ENCODE data around the gene JARID2.

JARID2 gene

GRCh38 chr6:15493437-15494168 is 247.7 kb downstream of the JARID2 start:
- DNase-seq (ENCODE audit: low read depth), result no peak

GRCh38 chr6:15495375-15495901 is 249.6 kb downstream of the JARID2 start:
- DNase-seq (ENCODE audit: low read depth), result no peak

- no peak for DNase-seq (ENCODE audit: low read depth)
Measured at GRCh38 chr6:15496345-15497131, 250.7 kb downstream of the JARID2 start.

GRCh38 chr6:15498640-15499039 is 252.8 kb downstream of the JARID2 start:
- DNase-seq (ENCODE audit: low read depth), result no peak

- DNase-seq (ENCODE audit: low read depth), result no peak
Measured at GRCh38 chr6:15499125-15499524, 253.3 kb downstream of the JARID2 start.

GRCh38 chr6:15499591-15499990 is 253.7 kb downstream of the JARID2 start:
- no peak for DNase-seq (ENCODE audit: low read depth)

- no peak for DNase-seq (ENCODE audit: low read depth)
Measured at GRCh38 chr6:15500078-15500740, 254.3 kb downstream of the JARID2 start.

- DNase-seq (ENCODE audit: low read depth), result no peak
Measured at GRCh38 chr6:15500901-15501825, 255.3 kb downstream of the JARID2 start.

- peak; percentile 41 for DNase-seq (ENCODE audit: low read depth)
Measured at GRCh38 chr6:15501826-15502445, 256.1 kb downstream of the JARID2 start.

- no peak for DNase-seq (ENCODE audit: low read depth)
Measured at GRCh38 chr6:15502446-15503345, 256.8 kb downstream of the JARID2 start.

GRCh38 chr6:15503346-15503680 is 257.4 kb downstream of the JARID2 start:
- DNase-seq (ENCODE audit: low read depth), result no peak

- no peak for DNase-seq (ENCODE audit: low read depth)
Measured at GRCh38 chr6:15504040-15504495, 258.2 kb downstream of the JARID2 start.

- peak; percentile 94 for DNase-seq (ENCODE audit: low read depth)
Measured at GRCh38 chr6:15504581-15505350, 258.9 kb downstream of the JARID2 start.

- DNase-seq (ENCODE audit: low read depth), result no peak
Measured at GRCh38 chr6:15505463-15505918, 259.6 kb downstream of the JARID2 start.

GRCh38 chr6:15506066-15506465 is 260.2 kb downstream of the JARID2 start:
- no peak for DNase-seq (ENCODE audit: low read depth)

GRCh38 chr6:15507221-15507620 is 261.4 kb downstream of the JARID2 start:
- no peak for DNase-seq (ENCODE audit: low read depth)

- DNase-seq (ENCODE audit: low read depth), result no peak
Measured at GRCh38 chr6:15507746-15508145, 261.9 kb downstream of the JARID2 start.

- no peak for DNase-seq (ENCODE audit: low read depth)
Measured at GRCh38 chr6:15508441-15508871, 262.6 kb downstream of the JARID2 start.

- DNase-seq (ENCODE audit: low read depth), result no peak
Measured at GRCh38 chr6:15508931-15509330, 263.1 kb downstream of the JARID2 start.

Measured in stromal cell of bone marrow (primary cell).